Measurements from ENCODE around the gene ITPA.

DNA sequence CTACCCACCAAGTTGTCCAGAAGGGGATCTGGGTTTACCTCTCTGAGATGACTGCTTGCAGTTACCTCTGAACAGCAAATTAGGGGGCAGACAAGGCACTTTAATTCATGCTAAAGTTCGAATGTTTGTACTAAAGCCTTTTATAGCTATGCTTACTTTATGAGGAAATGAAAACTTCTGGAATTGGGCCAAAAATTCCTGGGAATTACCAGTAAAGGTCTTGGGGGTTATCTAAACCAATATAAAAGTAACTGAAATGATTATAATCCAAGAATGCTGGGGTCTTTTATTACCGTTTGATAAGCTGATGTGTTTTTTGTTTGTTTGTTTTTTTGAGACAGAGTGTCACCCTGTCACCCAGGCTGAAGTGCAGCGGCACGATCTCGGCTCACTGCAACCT is 28.0 kb upstream of the ITPA start:
- TF ChIP-seq, protein P1, sequence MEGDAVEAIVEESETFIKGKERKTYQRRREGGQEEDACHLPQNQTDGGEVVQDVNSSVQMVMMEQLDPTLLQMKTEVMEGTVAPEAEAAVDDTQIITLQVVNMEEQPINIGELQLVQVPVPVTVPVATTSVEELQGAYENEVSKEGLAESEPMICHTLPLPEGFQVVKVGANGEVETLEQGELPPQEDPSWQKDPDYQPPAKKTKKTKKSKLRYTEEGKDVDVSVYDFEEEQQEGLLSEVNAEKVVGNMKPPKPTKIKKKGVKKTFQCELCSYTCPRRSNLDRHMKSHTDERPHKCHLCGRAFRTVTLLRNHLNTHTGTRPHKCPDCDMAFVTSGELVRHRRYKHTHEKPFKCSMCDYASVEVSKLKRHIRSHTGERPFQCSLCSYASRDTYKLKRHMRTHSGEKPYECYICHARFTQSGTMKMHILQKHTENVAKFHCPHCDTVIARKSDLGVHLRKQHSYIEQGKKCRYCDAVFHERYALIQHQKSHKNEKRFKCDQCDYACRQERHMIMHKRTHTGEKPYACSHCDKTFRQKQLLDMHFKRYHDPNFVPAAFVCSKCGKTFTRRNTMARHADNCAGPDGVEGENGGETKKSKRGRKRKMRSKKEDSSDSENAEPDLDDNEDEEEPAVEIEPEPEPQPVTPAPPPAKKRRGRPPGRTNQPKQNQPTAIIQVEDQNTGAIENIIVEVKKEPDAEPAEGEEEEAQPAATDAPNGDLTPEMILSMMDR (conservative IDR thresholded peaks at IDR 0.05; ENCODE audit: low read length): no peak
- TF ChIP-seq EZH2phosphoT487 (IDR thresholded peaks at IDR 0.05; ENCODE audit: borderline replicate concordance): no peak

All from Loucy (cell line).